ENCODE measurements around the gene NOXO1.

GRCh38 chr16:1961651-1962067, 19.6 kb downstream of the NOXO1 start:
- TF ChIP-seq CREB1 (CRISPR knock-in tag; IDR thresholded peaks at IDR 0.05; ENCODE audit: low read depth) (no peak), ZNF114 (CRISPR knock-in tag; IDR thresholded peaks at IDR 0.05) (no peak), ETS1 (IDR thresholded peaks at IDR 0.05) (no peak), POLR2AphosphoS5 (IDR thresholded peaks at IDR 0.05; ENCODE audit: low read depth) (no peak), EZH2 (IDR thresholded peaks at IDR 0.05; ENCODE audit: low read depth, unreplicated experiment) (no peak), NANOG (IDR thresholded peaks at IDR 0.05; ENCODE audit: borderline replicate concordance) (no peak), EZH2phosphoT487 (IDR thresholded peaks at IDR 0.05; ENCODE audit: unreplicated experiment) (no peak), JUNB (IDR thresholded peaks at IDR 0.05; ENCODE audit: unreplicated experiment) (no peak), ZNF331 (CRISPR knock-in tag; IDR thresholded peaks at IDR 0.05; ENCODE audit: low read depth) (no peak), STAT1 (IDR thresholded peaks at IDR 0.05; ENCODE audit: unreplicated experiment) (no peak)
- TF ChIP-seq, protein P1, sequence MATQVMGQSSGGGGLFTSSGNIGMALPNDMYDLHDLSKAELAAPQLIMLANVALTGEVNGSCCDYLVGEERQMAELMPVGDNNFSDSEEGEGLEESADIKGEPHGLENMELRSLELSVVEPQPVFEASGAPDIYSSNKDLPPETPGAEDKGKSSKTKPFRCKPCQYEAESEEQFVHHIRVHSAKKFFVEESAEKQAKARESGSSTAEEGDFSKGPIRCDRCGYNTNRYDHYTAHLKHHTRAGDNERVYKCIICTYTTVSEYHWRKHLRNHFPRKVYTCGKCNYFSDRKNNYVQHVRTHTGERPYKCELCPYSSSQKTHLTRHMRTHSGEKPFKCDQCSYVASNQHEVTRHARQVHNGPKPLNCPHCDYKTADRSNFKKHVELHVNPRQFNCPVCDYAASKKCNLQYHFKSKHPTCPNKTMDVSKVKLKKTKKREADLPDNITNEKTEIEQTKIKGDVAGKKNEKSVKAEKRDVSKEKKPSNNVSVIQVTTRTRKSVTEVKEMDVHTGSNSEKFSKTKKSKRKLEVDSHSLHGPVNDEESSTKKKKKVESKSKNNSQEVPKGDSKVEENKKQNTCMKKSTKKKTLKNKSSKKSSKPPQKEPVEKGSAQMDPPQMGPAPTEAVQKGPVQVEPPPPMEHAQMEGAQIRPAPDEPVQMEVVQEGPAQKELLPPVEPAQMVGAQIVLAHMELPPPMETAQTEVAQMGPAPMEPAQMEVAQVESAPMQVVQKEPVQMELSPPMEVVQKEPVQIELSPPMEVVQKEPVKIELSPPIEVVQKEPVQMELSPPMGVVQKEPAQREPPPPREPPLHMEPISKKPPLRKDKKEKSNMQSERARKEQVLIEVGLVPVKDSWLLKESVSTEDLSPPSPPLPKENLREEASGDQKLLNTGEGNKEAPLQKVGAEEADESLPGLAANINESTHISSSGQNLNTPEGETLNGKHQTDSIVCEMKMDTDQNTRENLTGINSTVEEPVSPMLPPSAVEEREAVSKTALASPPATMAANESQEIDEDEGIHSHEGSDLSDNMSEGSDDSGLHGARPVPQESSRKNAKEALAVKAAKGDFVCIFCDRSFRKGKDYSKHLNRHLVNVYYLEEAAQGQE (IDR thresholded peaks at IDR 0.05; ENCODE audit: unreplicated experiment) = no peak
- TF ChIP-seq, protein P2, sequence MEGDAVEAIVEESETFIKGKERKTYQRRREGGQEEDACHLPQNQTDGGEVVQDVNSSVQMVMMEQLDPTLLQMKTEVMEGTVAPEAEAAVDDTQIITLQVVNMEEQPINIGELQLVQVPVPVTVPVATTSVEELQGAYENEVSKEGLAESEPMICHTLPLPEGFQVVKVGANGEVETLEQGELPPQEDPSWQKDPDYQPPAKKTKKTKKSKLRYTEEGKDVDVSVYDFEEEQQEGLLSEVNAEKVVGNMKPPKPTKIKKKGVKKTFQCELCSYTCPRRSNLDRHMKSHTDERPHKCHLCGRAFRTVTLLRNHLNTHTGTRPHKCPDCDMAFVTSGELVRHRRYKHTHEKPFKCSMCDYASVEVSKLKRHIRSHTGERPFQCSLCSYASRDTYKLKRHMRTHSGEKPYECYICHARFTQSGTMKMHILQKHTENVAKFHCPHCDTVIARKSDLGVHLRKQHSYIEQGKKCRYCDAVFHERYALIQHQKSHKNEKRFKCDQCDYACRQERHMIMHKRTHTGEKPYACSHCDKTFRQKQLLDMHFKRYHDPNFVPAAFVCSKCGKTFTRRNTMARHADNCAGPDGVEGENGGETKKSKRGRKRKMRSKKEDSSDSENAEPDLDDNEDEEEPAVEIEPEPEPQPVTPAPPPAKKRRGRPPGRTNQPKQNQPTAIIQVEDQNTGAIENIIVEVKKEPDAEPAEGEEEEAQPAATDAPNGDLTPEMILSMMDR (conservative IDR thresholded peaks at IDR 0.05; ENCODE audit: low read depth in 2 of 2) = no peak
- TF ChIP-seq, protein P3, sequence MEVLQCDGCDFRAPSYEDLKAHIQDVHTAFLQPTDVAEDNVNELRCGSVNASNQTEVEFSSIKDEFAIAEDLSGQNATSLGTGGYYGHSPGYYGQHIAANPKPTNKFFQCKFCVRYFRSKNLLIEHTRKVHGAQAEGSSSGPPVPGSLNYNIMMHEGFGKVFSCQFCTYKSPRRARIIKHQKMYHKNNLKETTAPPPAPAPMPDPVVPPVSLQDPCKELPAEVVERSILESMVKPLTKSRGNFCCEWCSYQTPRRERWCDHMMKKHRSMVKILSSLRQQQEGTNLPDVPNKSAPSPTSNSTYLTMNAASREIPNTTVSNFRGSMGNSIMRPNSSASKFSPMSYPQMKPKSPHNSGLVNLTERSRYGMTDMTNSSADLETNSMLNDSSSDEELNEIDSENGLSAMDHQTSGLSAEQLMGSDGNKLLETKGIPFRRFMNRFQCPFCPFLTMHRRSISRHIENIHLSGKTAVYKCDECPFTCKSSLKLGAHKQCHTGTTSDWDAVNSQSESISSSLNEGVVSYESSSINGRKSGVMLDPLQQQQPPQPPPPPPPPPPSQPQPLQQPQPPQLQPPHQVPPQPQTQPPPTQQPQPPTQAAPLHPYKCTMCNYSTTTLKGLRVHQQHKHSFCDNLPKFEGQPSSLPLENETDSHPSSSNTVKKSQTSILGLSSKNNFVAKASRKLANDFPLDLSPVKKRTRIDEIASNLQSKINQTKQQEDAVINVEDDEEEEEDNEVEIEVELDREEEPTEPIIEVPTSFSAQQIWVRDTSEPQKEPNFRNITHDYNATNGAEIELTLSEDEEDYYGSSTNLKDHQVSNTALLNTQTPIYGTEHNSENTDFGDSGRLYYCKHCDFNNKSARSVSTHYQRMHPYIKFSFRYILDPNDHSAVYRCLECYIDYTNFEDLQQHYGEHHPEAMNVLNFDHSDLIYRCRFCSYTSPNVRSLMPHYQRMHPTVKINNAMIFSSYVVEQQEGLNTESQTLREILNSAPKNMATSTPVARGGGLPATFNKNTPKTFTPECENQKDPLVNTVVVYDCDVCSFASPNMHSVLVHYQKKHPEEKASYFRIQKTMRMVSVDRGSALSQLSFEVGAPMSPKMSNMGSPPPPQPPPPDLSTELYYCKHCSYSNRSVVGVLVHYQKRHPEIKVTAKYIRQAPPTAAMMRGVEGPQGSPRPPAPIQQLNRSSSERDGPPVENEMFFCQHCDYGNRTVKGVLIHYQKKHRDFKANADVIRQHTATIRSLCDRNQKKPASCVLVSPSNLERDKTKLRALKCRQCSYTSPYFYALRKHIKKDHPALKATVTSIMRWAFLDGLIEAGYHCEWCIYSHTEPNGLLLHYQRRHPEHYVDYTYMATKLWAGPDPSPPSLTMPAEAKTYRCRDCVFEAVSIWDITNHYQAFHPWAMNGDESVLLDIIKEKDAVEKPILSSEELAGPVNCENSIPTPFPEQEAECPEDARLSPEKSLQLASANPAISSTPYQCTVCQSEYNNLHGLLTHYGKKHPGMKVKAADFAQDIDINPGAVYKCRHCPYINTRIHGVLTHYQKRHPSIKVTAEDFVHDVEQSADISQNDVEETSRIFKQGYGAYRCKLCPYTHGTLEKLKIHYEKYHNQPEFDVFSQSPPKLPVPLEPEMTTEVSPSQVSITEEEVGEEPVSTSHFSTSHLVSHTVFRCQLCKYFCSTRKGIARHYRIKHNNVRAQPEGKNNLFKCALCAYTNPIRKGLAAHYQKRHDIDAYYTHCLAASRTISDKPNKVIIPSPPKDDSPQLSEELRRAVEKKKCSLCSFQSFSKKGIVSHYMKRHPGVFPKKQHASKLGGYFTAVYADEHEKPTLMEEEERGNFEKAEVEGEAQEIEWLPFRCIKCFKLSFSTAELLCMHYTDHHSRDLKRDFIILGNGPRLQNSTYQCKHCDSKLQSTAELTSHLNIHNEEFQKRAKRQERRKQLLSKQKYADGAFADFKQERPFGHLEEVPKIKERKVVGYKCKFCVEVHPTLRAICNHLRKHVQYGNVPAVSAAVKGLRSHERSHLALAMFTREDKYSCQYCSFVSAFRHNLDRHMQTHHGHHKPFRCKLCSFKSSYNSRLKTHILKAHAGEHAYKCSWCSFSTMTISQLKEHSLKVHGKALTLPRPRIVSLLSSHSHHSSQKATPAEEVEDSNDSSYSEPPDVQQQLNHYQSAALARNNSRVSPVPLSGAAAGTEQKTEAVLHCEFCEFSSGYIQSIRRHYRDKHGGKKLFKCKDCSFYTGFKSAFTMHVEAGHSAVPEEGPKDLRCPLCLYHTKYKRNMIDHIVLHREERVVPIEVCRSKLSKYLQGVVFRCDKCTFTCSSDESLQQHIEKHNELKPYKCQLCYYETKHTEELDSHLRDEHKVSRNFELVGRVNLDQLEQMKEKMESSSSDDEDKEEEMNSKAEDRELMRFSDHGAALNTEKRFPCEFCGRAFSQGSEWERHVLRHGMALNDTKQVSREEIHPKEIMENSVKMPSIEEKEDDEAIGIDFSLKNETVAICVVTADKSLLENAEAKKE (CRISPR knock-in tag; IDR thresholded peaks at IDR 0.05) = no peak

Data from GM23338 (cell line).